ENCODE data around the gene ACTG2.

Gene ACTG2

DNA sequence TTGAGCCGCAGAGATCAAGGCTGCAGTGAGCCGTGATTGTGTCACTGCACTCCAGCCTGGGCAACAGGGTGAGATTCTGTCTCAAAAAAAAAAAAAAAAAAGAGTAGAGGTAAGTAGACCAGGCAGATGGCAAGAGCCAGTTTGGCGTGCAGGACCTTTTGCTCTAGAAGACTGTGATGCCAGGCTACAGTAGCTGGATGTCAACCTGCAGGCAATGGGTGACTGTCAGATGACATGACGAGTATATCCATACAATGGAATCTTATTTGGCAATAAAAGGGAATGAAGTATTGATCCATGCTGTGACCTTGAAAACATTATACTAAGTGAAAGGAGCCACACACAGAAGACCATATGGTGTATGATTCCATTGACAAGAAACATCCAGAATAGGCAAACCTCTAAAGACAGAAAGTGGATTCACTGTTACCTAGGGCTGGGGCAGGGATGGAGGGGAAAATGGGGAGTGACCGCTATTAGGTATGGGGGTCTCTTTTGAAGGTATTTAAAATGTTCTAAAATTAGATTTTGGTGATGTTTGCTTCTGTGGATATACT is 22.7 kb downstream of the ACTG2 start:
- DNase-seq, result no peak

DNA sequence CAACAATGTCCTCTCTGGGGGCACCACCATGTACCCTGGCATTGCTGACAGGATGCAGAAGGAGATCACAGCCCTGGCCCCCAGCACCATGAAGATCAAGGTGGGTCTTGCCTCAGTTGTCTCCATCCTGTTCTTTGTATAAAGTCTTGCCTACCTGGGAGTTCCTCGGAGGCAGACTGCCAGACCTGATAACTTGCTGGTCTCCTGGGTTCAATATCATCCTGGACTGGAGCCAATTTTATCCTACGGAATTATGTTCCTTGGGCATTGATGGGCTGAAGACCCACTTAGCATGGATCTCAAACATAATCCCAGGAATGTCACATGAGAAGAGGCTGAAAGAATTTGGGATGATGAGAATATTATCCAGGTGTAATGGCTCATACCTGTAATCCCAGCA is 23.9 kb downstream of the ACTG2 start:
- no peak for DNase-seq

DNA sequence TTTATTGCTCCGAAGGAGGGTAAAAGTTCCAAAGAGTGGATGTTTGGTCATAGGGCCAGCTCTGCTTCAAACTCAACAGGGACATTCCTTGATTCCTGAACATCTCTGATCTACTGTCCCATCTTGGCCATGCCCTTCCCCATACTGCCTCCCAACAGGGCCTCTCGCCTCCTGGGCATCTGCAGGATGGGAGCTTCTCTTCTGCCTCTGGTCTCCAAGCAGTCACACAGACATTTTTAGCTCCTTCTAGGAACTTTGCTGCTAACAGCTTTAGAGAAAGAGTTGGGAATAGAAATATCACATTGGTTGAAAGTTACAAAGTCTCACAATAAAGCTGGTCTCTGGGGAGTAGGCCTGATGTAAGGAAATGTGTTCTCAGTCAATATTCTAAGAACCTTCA is 24.5 kb downstream of the ACTG2 start:
- no peak for DNase-seq

DNA sequence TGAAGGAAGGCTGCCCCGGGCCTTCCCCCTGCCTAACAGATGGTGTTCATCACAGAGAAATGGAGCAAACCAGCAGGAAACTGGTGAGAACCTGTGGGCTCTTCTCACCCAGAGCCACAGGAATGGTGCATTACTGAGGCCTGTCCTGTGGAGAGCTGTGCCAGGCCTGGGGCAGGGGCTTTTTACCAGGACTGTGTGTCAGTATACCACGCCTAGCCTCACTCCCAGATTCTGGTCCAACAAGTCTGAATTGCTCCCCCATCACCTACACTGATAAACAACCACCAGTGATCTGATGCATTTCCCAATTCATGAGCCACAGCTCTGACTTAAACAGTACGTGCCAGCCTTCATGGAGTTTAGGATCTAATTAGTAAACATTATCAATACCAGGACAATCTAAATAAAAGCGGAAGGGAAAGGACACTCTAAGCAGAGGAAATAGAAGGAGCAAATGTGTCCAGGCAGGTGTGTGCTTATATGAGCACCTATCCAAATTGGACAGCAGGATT is 24.9 kb downstream of the ACTG2 start:
- DNase-seq, result no peak

DNA sequence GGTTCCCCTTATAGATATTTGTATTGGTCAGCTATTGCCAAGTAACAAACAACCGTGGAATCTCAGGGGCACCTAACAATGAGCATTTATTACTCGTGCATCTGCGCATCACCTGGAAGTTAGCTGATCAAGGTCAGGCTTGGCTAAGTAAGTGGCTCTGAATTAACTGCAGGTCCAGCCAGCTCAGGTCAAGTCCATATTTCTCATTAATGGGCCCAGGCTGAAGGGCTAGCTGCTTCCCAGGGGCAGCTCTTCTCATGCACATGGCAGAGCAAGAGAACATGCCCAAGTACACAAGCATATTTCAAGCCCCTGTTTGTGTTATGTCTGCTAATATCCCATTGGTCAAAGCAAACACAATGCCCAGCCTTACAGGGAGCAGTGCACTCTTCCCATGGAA is 26.0 kb downstream of the ACTG2 start:
- DNase-seq, result no peak

DNA sequence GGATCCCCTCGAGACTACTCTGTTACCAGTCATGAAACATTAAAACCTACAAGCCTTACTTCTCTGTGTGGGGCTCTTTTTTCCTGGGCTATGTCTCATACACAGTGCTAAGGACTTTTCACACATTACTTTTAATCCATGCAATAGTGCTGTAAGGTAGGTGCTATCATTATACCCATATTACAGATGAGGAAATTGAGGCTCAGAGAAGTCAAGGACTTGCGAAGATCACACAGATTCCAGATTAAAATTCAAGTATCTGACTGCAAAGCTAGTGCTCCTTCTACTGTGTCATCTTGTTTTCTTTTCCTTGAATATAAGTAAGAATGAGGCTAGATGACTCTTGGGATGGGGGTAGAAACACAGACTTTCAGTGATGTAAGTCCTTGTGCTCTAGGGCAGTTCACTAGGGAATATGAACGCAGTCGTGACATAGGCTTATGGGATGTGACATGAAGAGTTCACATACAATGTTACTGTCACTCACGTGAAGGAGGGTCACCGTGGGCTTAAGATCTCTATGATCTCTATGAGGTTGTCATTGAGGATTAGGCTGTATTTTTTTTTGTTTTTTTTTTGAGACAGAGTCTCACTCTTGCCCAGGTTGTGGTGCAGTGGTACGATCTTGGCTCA is 26.9 kb downstream of the ACTG2 start:
- DNase-seq, result no peak

DNA sequence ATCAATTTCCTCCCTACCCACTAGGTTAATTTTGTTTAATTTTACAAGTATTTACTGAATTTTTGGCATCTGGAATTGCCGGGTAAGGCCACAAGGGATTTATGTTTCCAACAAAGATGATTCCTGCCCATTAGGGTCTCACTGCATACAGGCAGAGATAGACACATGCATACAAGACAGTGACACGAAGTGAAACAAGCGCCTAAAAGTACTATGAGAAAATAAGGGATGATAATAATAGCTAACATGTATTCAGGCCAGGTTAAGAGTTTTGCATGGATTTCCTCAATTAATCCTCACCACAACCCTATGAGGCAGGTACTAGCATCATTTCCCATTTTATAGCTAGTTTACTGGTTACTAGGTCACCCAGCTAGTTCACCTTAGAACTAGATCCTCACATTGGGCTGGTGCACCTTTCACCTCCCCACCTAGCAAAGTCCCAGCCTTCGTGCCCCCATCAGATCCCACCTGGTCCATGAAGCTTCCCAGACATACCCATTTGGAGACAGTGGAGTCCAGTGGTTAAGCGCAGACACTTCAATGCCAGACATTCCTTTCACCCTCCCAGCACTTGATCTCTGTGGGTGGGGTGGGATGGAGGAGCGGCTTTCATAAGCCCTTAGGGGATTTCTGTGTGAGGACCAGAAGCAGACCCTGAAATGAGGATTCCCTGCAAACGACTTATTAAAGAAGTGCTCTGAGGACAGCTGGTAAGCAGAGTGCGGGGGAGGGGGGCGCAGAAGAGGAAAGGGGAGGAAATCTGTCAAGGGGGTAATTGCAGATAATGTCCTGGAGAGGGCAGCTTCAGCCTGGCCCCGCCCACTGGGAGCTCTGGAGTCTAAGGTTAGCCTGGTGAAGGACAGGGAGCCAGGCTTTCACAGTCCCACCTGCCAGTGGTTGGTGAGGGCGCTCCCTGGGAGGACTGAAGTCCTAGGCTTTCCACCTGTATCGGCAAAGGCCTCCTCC is 28.1 kb downstream of the ACTG2 start:
- DNase-seq, result peak in 1 of 4 experiments; percentile 33

DNA sequence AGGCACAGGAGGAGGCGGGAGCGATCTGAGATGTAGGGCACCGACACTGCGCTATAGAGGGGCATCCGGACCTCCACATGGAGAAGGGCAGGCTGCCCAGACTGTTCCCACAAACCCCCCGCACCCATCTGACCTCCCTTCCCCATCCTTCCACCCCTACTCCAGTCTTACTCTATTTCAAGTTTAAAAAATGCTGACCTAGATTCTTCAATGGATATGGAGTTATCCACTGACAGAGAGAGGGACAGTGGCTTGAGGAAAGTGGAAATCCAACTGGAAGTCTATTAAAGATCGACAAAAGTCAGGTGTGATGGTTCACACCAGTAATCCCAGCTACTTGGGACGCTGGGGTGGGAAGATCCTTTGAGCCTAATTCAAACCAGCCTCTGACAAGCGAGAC is 28.8 kb downstream of the ACTG2 start:
- DNase-seq, result no peak

DNA sequence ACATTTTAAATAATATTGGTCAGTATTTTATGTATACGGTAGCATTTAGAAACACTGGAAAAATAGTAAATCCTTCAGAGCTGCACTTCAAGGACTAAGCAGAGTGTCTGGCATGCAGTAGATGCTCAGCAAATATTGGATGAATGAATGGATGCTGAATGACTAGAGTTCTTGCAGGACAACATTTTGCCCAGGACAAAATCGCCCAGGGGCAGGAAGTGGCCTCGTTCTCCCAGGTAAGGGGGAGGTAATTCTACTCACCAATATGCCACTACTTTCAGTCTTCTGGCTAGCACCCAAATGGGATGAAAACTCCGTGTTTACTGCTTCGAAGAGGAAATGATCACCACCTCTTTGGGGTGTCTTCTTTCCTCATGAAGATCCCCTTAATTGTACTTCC is 29.9 kb downstream of the ACTG2 start:
- DNase-seq, result no peak

DNA sequence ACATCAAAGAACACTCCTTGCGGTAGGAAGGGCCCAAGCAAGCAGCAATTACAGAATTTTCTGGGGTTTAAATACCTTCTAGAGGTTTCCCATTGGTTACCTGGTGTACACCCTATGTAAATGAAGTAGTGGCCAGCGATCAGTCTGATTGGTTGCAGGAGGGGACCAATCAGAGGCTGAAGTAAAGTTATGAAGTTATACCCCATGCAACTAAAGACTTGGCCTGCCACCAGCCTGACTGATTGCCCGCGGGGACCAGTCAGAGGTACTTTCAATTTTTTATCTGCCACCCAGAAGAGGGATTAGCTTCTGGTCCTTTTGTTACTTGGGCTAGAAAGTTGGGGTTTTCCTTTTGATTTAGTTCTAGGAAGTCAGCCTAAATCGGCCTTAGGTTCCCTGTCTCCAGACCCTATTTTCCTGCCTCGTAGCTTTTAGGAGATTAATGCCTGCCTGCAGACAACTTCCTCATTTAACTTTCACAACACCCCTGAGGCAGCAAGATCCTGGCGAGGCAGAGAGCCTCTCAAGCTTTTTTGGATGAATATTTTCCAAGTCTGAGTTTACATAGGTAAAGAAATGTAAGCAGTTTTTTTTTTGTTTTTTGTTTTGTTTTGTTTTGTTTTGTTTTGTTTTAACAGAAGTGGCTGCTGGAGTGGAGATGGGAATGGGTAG is 32.4 kb downstream of the ACTG2 start:
- no peak for DNase-seq

DNA sequence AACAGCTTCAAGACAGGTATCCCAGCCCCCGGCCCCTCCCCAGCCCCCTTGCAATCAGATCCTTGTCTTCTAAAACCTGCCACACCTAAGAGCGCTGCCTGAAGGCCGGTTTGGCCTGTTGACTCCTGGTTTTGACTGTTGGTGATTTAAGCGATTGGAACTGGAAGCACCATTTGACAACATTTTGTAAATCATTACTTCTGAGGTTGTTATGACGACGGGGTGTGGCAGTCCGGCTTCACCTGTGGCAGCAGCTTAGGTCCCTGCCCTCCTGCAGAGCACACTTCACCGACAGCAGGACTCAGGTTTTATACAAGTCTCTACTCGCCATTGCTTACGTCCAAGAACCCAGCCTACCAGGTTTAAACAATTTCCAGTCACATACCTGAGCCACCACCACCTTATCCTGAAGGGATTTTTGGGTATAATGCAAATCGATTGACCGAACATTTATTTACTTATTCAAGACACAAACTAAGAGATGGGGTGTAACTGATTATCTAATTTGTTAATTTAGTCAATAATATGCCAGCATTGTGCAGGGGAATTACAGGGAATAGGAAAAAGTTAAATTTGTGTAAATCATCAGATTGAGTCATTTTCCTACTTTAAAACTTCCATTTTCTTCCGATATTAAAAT is 33.2 kb downstream of the ACTG2 start:
- DNase-seq, result no peak

DNA sequence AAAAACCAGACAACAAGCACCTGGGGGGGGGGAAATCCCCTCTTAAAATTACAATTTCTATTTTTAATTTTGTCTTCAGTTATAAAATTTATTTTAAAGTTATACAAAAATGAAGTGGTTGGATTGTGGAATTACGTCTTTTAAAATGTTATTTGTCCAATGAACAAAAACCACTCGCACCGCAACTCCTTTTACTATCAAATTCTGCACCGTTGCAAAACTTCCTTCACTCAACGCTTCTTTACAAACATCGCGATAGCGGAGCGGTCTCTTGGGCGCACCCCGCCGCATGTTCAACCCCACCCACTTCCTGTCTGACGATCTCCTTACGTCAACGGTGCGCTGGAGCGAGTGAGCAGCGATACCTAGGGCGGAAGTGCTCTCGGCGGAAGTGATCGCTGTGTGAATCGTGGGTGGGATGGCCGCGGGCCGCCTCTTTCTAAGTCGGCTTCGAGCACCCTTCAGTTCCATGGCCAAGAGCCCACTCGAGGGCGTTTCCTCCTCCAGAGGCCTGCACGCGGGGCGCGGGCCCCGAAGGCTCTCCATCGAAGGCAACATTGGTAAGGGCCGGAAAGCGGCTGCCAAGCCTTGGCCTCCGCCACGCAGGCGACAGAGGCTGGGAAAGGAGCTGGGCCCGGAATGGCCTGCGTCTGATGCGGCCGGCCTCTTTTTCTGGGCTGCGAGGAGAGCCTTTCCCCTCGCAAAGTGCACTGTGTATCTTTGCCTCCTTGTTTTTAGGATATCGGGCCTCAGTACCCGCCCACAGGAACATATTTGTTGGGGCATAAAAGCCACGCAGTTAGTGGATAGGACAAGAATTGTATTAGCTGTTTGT is 33.9 kb downstream of the ACTG2 start, which contains the start of gene DGUOK:
TSS of gene DGUOK (plus strand) at position 388 of the 835 bp plus-strand sequence. CDS start at position 419, 31 bp downstream.
- peak; percentile 73 to 90 (median 86) for DNase-seq

DNA sequence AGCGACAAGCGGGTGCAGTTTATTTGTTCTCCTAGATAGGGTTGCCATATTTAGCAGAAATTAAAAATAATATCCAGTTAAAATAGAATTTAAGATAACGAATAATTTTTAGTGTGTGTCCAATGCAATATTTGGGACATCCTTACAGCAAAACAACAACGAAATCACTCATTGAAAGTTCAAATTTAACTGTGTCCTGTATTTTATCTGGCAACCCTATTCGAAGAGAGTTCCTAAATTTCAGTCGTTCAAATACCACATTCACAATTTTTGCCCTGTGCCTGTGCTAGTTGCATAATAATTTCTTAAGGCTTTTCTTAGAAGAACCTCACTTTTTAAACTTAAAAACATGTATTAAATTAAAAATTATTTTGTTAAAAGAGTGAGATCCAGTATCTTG is 34.5 kb downstream of the ACTG2 start:
- no peak for DNase-seq

DNA sequence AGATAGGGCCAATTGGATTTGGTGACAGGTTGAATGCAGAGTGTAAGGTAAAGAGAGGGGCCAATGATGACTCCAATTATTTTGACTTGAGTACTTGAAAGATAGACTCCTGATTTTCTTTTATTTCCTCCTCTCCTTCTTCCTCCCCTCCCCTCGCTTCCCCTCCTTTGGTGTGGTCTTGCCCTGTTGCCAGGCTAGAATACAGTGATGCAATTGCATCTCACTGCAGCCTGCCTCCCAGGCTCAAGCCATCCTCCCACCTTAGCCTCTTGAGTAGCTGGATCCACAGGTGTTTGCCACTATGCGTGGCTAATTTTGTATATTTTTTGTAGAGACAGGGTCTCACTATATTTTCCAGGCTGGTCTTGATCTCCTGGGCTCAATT is 36.1 kb downstream of the ACTG2 start:
- no peak for DNase-seq

DNA sequence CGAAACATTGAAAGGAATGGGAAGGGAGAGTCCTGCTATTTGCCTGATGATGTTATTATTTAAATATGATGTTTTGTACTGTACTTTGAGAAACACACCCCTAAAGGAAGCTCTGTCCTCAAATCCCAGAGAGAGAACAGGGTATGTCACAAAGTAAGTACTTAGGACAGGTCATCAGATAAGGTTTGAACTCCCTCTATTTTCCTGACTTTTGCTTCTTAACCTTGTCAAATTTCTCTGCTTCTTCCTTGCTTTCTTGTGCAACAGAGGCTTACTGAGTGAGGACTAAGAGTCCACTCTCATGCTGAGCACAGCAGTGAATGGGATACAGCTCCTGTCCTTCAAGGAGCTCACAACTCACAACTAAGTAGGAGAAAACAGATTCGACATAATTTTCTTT is 37.6 kb downstream of the ACTG2 start:
- no peak for DNase-seq

DNA sequence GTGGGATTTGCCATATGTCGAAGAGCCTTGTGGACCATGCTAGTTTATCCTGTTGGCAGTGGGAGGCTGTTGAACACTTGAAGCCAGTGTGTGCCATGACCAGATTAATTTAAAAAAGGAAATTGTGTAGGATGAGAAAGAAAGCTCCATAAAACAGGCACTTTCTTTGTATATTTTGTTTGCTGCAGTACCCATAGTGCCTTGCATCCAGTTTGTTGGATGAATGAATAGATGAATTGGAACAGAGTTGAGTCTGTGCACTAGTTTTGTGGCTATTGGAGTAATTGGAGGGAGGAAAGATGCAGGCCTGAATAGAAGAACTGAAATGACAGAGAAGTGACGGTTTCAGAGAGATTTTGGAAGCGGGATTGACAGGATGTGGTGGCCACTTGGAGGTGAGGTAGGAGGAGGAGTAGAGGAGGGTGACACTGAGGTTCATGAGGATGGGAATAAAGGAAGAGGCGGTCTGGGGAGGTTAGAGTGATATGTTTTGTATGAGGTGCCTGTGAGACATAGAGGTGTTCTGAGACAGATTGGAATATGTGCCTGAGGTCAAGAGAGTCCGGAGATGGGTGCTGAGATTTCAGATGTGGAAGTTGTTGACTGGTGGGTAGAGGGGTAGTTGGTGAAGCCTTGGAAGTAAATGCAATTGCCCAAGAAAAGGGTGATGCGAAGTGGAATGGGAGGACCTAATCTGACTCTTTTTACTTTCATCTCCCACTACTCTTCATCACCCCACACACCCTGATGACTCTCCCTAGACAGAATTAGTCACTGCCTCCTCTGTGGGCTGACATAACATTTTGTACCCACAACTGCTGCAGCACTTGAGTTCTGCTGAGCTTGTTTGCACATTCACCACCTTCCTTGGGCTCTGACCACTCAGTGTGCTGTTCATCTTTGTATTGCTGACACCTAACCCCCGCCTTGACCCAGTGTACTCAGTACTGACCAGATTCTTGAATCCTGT is 39.0 kb downstream of the ACTG2 start:
- DNase-seq, result no peak

DNA sequence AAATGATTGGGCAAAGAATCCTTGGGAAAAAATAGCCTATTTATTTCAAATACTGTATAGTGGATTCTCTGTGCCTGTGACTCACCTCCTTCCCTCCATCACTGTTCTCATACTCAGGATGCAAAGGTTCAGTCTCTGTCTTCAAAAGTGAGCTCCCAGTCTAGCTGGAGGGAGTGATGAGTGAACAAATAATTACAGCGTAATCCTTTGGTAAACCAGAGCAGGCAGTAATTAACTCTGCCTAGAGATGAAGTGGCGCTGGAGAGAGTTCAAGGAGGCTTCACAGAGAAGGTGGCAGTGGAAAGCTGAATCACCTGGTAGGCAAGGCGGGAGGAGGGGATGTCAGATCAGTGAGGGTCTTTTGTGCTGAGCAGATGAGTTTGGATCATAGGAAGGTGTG is 40.4 kb downstream of the ACTG2 start:
- DNase-seq, result no peak

DNA sequence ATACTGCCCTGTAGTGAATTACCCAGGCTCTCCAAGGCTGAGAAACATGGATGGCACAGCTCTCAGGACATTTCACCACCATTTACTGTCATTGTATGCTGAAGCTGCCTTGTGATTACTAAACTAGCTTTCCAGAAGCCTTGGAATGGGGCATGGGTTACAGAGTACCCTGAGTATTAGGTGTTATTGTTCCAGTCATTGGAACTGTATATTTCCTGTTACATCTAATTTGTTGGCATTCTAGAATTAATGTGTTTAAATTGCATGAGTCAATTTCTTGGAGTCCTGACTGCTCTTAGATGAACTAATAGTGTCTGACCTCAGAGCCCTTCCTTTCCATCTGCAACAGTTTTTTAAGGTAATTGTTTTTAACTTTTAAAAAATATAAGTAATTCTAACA is 42.8 kb downstream of the ACTG2 start:
- no peak for DNase-seq

DNA sequence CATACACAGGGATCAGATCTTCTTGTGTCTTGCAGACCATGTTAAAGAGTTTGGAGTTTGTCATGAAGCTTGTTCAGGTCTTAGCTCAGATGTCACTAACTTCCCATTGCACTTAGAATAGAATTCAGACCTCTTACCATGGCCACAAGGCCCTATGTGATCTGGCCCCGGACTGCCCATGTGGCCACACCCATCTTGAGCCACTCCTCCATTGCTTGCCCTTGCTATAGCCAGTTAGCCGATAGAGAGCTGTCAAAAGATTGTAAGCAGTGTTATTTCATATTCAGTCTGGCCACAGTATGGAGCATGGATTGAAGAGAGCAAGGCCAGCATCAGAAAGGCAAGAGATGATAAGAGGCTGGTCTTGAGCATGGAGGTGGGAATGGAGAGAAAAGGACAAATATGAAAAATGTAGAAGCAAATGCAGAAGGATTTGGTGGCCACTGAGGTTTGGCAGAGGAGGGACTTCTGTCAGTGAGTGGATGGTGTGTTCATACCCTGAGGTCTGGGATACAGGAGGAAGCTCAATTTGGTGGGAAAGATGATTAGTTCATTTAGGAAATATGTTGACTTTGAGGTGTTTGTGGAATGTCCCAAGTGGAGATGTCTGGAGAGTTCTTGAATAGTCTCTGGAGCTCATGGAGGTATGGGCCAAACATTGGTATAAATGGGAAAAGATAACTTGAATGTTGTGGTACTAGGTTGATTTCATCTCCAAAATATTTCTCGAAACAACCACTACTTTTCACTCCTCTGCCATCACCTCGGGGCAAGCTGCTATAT is 44.5 kb downstream of the ACTG2 start:
- DNase-seq, result no peak

DNA sequence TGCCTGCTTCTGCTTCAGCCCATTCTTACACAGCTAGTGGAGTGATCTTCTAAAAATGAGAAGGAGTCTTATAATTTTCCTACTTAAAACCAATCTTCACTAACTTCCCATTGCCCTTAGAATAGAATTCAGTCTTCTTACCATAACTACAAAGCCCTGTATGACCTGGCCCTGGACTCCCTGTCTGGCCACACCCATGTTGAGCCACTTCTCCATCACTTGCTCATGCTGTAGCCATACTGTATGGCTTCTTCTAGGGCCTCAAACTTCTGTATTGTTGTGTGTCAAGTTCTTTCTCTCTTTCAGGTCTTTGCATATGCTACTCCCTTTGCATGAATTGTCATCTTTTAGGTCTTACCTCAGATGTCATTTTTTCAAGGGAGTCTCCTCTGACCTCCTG is 45.1 kb downstream of the ACTG2 start:
- no peak for DNase-seq

Data from activated naive CD4-positive, alpha-beta T cell (primary cell).